Retinal pigment epithelial cell (primary cell): ENCODE results near the gene B3GALNT2.
"Not testable (repeated sequence)": the region's sequence is repeated elsewhere in the genome, so short reads cannot be mapped to it uniquely, and the experiment has no call there.

ENCODE experiments used
- DNase-seq: peaks from one replicate; pipeline ENCODE4 v3.0.0-alpha.2; 2010; ENCODE audit warnings: low read depth
- H3K4me3 ChIP-seq: 2 replicates; pipeline ENCODE4 v1.5.1; 2011; ENCODE audit warnings: mild to moderate bottlenecking, low read length, control low read depth, moderate library complexity
- TF ChIP-seq, protein P1 (sequence below): conservative IDR thresholded peaks from 2 replicates; pipeline ENCODE4 v1.5.1; 2011; ENCODE audit warnings: low read depth, low read length, control low read depth, inconsistent platforms

The B3GALNT2 gene

DNA sequence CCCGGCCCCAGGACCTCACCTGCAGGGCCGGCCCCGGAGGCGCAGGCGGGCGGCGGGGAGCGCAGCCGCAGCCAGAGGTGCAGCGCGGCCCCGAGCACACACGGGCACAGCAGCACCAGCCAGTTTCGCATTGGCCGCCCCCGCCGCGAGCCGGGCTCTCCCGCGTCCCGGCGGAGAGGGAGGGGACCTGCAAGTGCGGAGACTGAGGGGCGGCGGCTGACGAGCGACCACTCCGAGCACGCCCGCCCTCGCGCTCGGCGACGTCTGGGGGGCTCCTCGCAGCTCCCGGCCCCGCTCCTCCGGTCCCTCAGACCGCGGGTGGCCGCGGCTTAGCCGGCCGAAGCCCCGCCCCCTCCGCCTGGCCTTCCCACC is at the start of gene B3GALNT2:
Gene B3GALNT2, minus strand, starts transcription at position 331 of the 372 bp plus-strand sequence. Its CDS starts 200 bp downstream, at position 131.
- TF ChIP-seq, protein P1, sequence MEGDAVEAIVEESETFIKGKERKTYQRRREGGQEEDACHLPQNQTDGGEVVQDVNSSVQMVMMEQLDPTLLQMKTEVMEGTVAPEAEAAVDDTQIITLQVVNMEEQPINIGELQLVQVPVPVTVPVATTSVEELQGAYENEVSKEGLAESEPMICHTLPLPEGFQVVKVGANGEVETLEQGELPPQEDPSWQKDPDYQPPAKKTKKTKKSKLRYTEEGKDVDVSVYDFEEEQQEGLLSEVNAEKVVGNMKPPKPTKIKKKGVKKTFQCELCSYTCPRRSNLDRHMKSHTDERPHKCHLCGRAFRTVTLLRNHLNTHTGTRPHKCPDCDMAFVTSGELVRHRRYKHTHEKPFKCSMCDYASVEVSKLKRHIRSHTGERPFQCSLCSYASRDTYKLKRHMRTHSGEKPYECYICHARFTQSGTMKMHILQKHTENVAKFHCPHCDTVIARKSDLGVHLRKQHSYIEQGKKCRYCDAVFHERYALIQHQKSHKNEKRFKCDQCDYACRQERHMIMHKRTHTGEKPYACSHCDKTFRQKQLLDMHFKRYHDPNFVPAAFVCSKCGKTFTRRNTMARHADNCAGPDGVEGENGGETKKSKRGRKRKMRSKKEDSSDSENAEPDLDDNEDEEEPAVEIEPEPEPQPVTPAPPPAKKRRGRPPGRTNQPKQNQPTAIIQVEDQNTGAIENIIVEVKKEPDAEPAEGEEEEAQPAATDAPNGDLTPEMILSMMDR = no peak
- no peak for DNase-seq
- H3K4me3 ChIP-seq = peak within 1 kb of the TSS; percentile 88

DNA sequence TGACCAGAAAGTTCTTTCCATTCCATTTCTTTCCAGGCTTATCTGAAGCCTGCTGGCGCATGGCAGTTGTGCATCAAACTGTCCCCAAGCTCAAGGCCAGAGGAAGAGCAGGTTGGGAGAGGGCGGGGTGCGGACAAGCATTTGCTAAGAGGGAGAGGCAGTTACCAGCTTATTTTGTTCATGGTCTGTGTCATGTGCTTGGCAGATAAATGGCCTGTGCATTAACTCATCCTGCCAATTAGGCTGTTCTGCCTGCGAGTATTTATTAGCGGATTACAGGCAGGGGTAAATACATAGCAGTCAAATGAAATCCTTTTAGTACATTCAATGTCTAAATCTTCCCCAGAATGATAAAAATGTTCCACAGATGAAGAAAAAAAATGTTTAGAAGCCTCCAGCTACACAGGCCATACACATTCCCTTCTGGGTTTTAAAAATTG is 48.9 kb upstream of the B3GALNT2 start:
- no peak overlapping the region for H3K4me3 ChIP-seq
- TF ChIP-seq, protein P1 = no peak
- peak; percentile 44 for DNase-seq

DNA sequence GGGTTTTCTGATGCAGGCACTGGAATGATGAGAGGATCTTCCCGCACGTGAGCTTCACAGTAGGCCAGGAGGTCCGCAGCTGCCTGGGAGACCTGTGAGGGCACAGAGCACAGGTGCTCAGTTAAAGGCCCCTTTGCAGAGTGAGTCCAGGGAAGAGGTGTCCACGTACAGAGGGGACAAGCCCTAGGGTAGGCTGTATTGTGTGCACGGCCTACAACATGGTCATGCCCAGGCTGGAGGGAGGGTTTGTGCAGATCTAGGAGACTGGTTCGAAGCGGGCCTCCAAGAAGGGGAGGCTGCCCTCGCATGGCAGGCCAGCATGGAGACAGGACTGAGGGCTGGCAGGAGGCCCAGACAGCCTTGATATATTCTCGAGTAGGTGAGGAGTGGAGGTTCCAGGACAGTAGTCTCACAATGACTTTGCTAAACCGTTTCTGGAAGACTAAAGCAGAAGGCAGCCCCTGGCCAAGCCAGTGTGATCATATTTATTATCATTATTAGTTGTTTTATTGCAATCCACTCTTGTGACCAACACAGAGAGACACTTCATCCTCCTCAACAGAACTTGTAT is 48.0 kb upstream of the B3GALNT2 start:
- DNase-seq = no peak
- no peak overlapping the region for H3K4me3 ChIP-seq
- TF ChIP-seq, protein P1 = no peak

DNA sequence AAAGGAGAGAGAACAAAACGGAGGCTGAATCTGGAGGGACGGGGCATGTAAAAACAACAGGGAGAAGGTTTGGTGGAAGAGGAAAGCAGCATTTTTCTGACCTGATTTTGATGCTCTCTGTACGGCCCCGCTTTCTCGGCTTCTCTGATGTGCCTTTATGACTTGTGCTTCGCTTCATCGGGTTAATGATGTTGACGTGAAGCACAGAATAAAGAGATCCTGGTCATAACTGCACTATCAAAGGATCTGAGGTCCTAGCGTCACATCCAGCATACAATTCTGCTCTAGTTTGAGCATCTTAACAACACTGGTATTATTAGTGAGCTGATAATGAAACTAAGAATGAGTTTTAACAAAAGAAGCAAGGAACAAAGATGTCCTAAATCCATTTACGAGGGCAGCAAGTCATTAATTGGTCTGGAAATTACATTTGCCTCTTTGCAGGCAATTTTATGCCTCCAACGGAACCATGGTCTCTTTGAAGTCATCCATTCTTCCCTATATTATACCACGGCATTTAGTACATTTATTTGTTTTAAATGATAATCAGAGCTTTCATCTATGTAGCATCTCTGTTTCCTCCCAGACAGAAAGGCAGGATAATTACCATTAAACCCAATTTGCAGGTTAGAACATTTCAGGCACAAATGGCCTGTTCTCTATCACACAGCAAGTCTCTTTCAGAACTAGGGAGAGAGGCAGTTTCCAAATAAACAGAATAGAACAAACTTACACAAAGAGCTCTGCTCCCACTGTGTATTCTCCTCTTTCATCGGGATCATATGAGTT is 45.3 kb upstream of the B3GALNT2 start:
- TF ChIP-seq, protein P1 = no peak
- DNase-seq = no peak
- no peak overlapping the region for H3K4me3 ChIP-seq

DNA sequence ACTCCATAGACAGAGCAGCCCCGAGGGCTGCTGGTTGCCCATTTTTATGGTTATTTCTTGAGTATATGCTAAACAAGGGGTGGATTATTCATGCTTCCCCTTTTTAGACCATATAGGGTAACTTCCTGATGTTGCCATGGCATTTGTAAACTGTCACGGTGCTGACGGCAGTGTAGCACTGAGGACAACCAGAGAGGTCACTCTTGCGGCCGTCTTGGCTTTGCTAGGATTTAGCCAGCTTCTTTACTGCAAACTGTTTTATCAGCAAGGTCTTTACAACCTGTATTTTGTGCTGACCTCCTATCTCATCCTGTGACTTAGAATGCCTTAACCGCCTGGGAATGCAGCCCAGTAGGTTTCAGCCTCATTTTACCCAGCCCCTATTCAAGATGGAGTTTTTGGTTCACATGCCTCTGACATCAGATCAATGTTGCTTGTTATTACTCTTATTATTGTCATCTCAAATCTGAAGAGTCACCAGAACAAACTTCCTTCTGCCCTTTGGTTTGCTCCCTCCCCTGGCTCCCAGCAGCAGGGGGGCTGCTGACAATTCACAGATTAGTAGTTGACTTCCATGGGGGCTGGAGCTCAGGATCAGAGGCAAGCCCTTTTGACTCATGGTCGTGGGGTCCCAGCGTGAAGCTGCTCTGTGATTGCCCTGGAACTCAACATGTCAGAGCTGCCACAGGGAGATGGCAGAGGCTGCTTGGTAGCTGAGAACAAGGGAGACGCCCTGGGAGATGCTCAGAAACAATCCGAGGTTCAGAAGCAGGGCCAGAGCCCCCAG is 42.3 kb upstream of the B3GALNT2 start:
- DNase-seq, H3K4me3 ChIP-seq: not testable (repeated sequence)

DNA sequence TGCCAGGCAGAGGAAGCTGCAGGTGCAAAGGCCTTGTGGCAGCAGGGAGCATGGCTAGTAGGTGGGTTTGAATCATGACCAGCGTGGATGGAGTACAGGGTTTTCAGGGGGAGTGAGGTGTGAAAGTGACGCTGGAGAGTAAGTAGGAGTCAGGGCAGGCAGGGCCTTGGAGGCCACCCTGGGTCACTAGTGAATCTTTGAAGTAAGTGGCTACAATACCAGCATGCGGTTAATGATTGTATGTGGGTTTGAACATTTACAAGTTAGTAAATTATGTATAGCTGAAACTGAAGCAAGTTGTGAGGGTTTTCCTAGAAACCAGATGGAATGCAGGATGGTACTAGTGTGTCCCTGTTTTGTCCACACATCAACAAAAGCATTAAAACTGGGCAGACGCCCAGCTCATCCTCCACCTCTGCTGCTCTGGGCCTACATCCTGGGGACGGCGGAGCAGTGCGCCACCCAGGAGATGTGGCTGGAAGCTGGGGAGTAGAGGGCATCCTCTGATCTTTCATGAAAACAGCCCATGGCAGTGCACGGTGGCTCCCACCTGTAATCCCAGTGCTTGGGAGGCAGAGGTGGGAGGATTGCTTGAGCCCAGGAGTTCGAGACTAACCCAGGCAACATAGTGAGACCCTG is 41.2 kb upstream of the B3GALNT2 start:
- DNase-seq = no peak
- H3K4me3 ChIP-seq = no peak overlapping the region
- TF ChIP-seq, protein P1 = no peak

DNA sequence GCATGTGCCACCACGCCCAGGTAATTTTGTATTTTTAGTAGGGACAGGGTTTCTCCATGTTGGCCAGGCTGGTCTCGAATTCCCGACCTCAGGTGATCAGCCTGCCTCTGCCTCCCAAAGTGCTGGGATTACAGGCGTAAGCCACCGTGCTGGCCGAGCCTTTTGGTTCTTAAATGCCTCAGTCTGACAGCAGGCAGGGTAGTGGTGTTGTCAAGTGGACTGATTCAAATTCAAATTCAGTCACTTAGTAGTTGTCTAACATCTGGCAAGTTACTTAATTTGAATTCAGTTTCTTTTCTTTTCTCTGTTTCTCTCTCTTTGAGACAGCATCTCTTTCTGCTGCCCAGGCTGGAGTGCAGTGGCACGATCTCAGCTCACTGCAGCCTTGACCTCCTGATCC is 38.6 kb upstream of the B3GALNT2 start:
- not testable (repeated sequence) for DNase-seq, H3K4me3 ChIP-seq
